C1 segment of cervical spinal cord (tissue), 14 donors: Measurements from ENCODE around the gene METTL2A.
"Not testable (repeated sequence)": the region's sequence is repeated elsewhere in the genome, so short reads cannot be mapped to it uniquely, and the experiment has no call there.

ENCODE experiments used
- DNase-seq, 14 donors: peaks; one replicate each; lab custom pipeline; 2025; lab: John Stamatoyannopoulos, UW

METTL2A gene

GRCh38 chr17:62471380-62471880 is 47.7 kb downstream of the METTL2A start:
- DNase-seq, result not testable (repeated sequence)

GRCh38 chr17:62473030-62473982 is 49.6 kb downstream of the METTL2A start:
- not testable (repeated sequence) for DNase-seq

- not testable (repeated sequence) for DNase-seq
These were observed 53.4 kb downstream of the METTL2A start for GRCh38 chr17:62477111-62477510.

- DNase-seq, result peak in 7 of 14 donors; percentile 19 to 79 (median 51)
These were observed 54.2 kb downstream of the METTL2A start for GRCh38 chr17:62477718-62478408.

GRCh38 chr17:62478424-62478879 is 54.8 kb downstream of the METTL2A start, which contains the start of gene TLK2:
TSS of gene TLK2 (plus strand) at chr17:62478825. CDS start at chr17:62481126, 2,301 bp downstream.
- peak in 11 of 14 donors; percentile 40 to 83 (median 55) for DNase-seq

- peak in 9 of 14 donors; percentile 7 to 81 (median 45) for DNase-seq
These were observed 55.4 kb downstream of the METTL2A start for GRCh38 chr17:62478880-62479638.

- peak in 8 of 14 donors; percentile 14 to 53 (median 34) for DNase-seq
These were observed 56.1 kb downstream of the METTL2A start for GRCh38 chr17:62479639-62480258.

- not testable (repeated sequence) for DNase-seq
These were observed 58.9 kb downstream of the METTL2A start for GRCh38 chr17:62482553-62482952.

GRCh38 chr17:62490990-62491389 is 67.3 kb downstream of the METTL2A start:
- not testable (repeated sequence) for DNase-seq

GRCh38 chr17:62493049-62493655 is 69.5 kb downstream of the METTL2A start:
- not testable (repeated sequence) for DNase-seq

- DNase-seq, result not testable (repeated sequence)
These were observed 70.4 kb downstream of the METTL2A start for GRCh38 chr17:62494073-62494472.

- not testable (repeated sequence) for DNase-seq
These were observed 72.6 kb downstream of the METTL2A start for GRCh38 chr17:62496344-62496743.

GRCh38 chr17:62498796-62499195 is 75.1 kb downstream of the METTL2A start:
- not testable (repeated sequence) for DNase-seq
